Activated B cell treated with CpG ODN at 0.5 μM for 24 hours (primary cell): ENCODE results near the gene SAMHD1. TPM values are rescaled to one million over a fixed set of nuclear protein-coding genes. Genes with fewer than 3 reads are reported as not detected.
A peak's percentile ranks its signal among the peaks of the same experiment; 100 is the strongest.

Experiments used
- ATAC-seq: fragments of 200-7000 bp; cut with Tn5 transposase; one replicate; pipeline ENCODE4 v1.10.0; 2021; ENCODE audit warnings: low read depth, mild to moderate bottlenecking, moderate library complexity
- CTCF ChIA-PET: fragments of 350-600 bp; sonication (Branson Sonifier 250); formaldehyde crosslinking; loops from one replicate; lab custom pipeline; 2021; ENCODE audit warnings: antibody characterized with exemption; lab: Charles Lee
- POLR2A ChIA-PET: fragments of 350-600 bp; sonication (Branson Sonifier 250); formaldehyde crosslinking; loops from one replicate; lab custom pipeline; 2021; ENCODE audit warnings: antibody characterized with exemption; lab: Charles Lee
- DNase-seq: peaks from one replicate; pipeline ENCODE4 v3.0.0; 2022
- H3K27ac Mint-ChIP-seq: one replicate; pipeline ENCODE4 v1.8.0; 2020; ENCODE audit warnings: mixed read lengths
- H3K27me3 Mint-ChIP-seq: one replicate; pipeline ENCODE4 v1.8.0; 2021; ENCODE audit warnings: mixed read lengths
- H3K36me3 Mint-ChIP-seq: one replicate; pipeline ENCODE4 v1.8.0; 2021; ENCODE audit warnings: low read depth, mixed read lengths
- H3K4me1 Mint-ChIP-seq: one replicate; pipeline ENCODE4 v1.8.0; 2021; ENCODE audit warnings: mixed read lengths
- H3K4me3 Mint-ChIP-seq: one replicate; pipeline ENCODE4 v1.8.0; 2020; ENCODE audit warnings: mild to moderate bottlenecking, mixed read lengths
- H3K9me3 Mint-ChIP-seq: one replicate; pipeline ENCODE4 v1.8.0; 2020; ENCODE audit warnings: mixed read lengths
- CTCF ChIP-seq: fragments of 200-600 bp; IDR thresholded peaks from one replicate; pipeline ENCODE4 v1.8.0; 2022; ENCODE audit warnings: antibody characterized with exemption, mild to moderate bottlenecking
- intact Hi-C: fragments of 100-400 bp; cut with micrococcal nuclease; formaldehyde crosslinking; loops from one replicate; pipeline ENCODE4 v1.15.1; 2024
- total RNA-seq: library from RNA; stranded (reverse); gene quantifications from 2 replicates; pipeline ENCODE4 v1.2.3, GENCODE V29; 2022

Gene SAMHD1
- total RNA-seq, 1 donor from 2014 or later, result 16.4 TPM

DNA sequence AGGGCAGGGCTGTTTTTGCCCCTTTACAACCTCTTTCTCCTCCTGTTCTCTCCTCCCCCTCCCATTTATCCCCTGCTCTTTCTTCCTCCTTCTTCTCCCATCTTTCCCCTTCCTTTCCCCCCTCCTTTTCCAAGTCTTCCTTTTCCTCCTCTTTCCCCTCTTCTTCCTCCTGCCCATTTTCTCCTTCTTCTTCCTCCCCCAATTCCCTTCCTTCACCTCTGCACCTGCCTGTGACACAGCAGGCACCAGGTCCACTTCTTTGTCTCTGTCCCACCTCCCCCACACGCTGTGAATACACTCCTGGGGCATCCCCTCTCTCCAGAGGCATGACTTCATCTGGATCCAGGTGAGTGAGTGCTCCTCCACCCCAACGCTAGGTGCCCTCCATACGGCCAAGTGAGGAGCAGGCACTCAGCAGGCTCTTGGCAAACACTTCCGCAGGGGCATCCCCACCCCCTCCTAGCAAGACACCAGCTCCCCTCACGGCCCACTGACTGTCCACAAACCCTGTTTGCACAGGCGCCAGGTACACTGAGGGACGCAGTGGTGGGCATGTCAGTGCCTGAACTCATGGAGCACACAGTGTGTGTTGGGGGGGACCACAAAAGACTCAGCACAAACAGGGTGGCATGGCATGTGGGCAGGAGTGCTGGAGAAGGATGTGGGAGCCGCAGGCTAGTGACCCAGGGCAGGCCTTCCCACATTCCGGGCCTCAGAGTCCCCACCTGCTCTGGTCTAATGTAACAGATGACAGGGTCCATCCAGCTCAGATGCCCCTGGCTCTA lies 86.2 kb downstream of the SAMHD1 start:
- no peak for ATAC-seq

DNA sequence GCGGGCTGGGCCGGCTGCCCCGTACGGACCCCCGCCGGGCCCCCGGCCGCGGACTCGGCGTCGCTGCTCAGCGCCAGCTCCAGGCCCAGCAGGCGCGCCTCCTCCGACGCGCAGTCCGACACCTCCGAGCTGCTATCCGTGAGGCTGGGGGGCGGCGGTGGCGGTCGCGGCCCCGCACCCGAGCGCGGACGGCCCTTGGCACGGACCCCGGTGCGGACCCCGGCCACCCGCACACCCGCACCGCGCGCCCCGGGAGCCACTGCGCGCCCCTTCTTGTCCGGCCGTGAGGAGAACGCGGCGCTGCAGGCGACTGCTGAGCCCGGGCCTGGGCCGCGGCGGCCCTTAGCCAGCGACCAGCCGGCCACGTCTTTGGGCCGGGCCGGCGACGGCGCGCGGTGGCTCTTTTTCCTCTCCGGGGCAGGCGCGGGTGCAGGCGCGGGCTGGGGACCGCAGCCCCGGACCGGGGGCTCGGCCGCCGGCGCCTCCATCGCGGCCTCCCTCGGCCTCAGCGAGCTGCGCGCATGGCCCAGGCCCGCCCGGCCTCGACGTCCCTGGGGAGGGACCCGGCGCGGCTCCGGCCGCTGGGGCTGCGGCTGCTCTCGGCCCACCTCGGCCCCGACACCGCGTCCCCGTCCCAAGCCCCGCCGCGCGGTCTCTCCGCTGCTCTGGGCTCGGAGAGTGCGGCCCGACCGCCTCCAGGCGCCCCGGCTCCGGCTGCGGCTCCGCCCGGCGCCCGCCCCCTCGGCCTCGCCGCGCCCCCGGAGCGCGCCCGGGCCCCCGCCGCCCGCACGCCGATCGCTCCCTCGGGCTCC lies 88.4 kb downstream of the SAMHD1 start:
- POLR2A ChIA-PET, result interaction anchor here (0.6 to 5.2 kb wide), 12 partner anchors 10 to 274 kb away, joined by 3 to 55 read pairs (median 7); partner anchors contain the start of genes DSN1 and RAB5IF
- ATAC-seq (no peak), DNase-seq (no peak)
- no peak overlapping the region for H3K27ac Mint-ChIP-seq
- no peak overlapping the region for H3K4me3 Mint-ChIP-seq
- peaks cover 7% of the 10 kb centered on the region for H3K36me3 Mint-ChIP-seq
- no peak for TF ChIP-seq CTCF
- intact Hi-C loops, result loop anchor here (1.0 to 5.0 kb wide), 6 partner anchors 28 to 250 kb away; partner anchors contain the start of gene DSN1
- peaks cover 71% of the 10 kb centered on the region for H3K4me1 Mint-ChIP-seq
- CTCF ChIA-PET, result interaction anchor here (0.6 to 4.9 kb wide), 22 partner anchors 9 to 259 kb away, joined by 3 to 37 read pairs (median 5); partner anchors contain the start of genes DSN1, NDRG3 and RAB5IF
- H3K27me3 Mint-ChIP-seq, result no peaks in the 10 kb centered on the region
- no peaks in the 10 kb centered on the region for H3K9me3 Mint-ChIP-seq

More for the DNA sequence above, 86.2 kb downstream of the SAMHD1 start:
- TF ChIP-seq CTCF, result no peak
- no peak for DNase-seq
- CTCF ChIA-PET, result interaction anchor here (0.9 to 2.5 kb wide), 5 partner anchors 18 to 91 kb away, joined by 3 to 14 read pairs (median 6); partner anchors contain the start of gene DSN1
- no peaks in the 10 kb centered on the region for H3K9me3 Mint-ChIP-seq
- POLR2A ChIA-PET, result interaction anchor here (0.7 to 5.2 kb wide), 3 partner anchors 29 to 332 kb away, joined by 3 to 44 read pairs (median 3); no protein-coding TSS in a partner anchor
- intact Hi-C loops, result loop anchor here (2.0 kb wide), 2 partner anchors 118 to 260 kb away; partner anchors contain the start of genes NDRG3 and RAB5IF
- H3K4me3 Mint-ChIP-seq, result peak overlapping the region; percentile 77
- no peaks in the 10 kb centered on the region for H3K27me3 Mint-ChIP-seq
- H3K27ac Mint-ChIP-seq, result no peak overlapping the region
- H3K36me3 Mint-ChIP-seq, result peaks cover 7% of the 10 kb centered on the region
- H3K4me1 Mint-ChIP-seq, result peaks cover 50% of the 10 kb centered on the region

GRCh38 chr20:36861875-36862801 lies 89.4 kb downstream of the SAMHD1 start:
- H3K4me1 Mint-ChIP-seq, result peaks cover 76% of the 10 kb centered on the region
- intact Hi-C loops, result loop anchor here (2.0 to 5.0 kb wide), 2 partner anchors 35 to 249 kb away; no protein-coding TSS in a partner anchor

More at GRCh38 chr20:36861875-36862801, 89.4 kb downstream of the SAMHD1 start:
- DNase-seq, result no peak
- H3K27ac Mint-ChIP-seq, result peak overlapping the region; percentile 35
- ChIA-PET CTCF (interaction anchor here (1.0 to 4.9 kb wide), 5 partner anchors 27 to 256 kb away, joined by 3 to 37 read pairs (median 13); partner anchors contain the start of gene RAB5IF), POLR2A (interaction anchor here (0.5 to 5.2 kb wide), 7 partner anchors 9 to 256 kb away, joined by 3 to 55 read pairs (median 11); partner anchors contain the start of gene RAB5IF)
- TF ChIP-seq CTCF, result no peak
- peak overlapping the region; percentile 78 for H3K4me3 Mint-ChIP-seq
- H3K9me3 Mint-ChIP-seq, result no peaks in the 10 kb centered on the region
- no peak for ATAC-seq
- H3K36me3 Mint-ChIP-seq, result peaks cover 7% of the 10 kb centered on the region
- no peaks in the 10 kb centered on the region for H3K27me3 Mint-ChIP-seq
